ENCODE measurements around the gene FOXP1. TPM values are rescaled to one million over a fixed set of nuclear protein-coding genes. Genes with fewer than 3 reads are reported as not detected.

The FOXP1 gene
- total and polyA plus RNA-seq, 9 of the 15 experiments (the other 6 are each of a cell fraction or from before 2014, with no cell fraction given): 7.7 to 34.5 (median 13.7) TPM

GRCh38 chr3:71050166-71050537 lies 533.4 kb downstream of the FOXP1 start:
- Histone ChIP-seq H3K9me3 (replicated peaks; ENCODE audit: control insufficient read depth, insufficient read depth, low read depth, low read length) (no peaks in the 10 kb centered on the region), H3K27ac (ENCODE audit: extremely low read depth, low read depth, low read length) (no peak overlapping the region), H3K79me2 (ENCODE audit: control insufficient read depth, insufficient read depth, low read length) (no peaks in the 10 kb centered on the region; the same call in 2 of the 3 replicates), H3K9me1 (ENCODE audit: control insufficient read depth, insufficient read depth, low read length) (no peaks in the 10 kb centered on the region), H2AFZ (ENCODE audit: low read depth, low read length) (no peak overlapping the region), H3K9ac (ENCODE audit: insufficient read depth in 1 of 2, low read depth in 2 of 2, low read length in 2 of 2) (no peak overlapping the region), H4K20me1 (replicated peaks; ENCODE audit: control insufficient read depth, insufficient read depth, low read length) (no peaks in the 10 kb centered on the region), H3K4me3 (no peak overlapping the region), H3K27me3 (ENCODE audit: control insufficient read depth in 2 of 2, insufficient read depth in 2 of 2, low read length in 2 of 2) (no peaks in the 10 kb centered on the region), H3K36me3 (ENCODE audit: control insufficient read depth, insufficient read depth, low read length) (peaks cover 76% of the 10 kb centered on the region), H3K4me2 (ENCODE audit: insufficient read depth, low read length) (no peak overlapping the region), H3K4me1 (replicated peaks in 1 of 2; ENCODE audit: control insufficient read depth in 2 of 2, insufficient read depth in 2 of 2, low read length in 2 of 2) (peaks cover 0 to 13% of the 10 kb centered on the region in 2 experiments; a peak in 3 of 5 replicates)
- TF ChIP-seq ZNF79 (CRISPR knock-in tag; IDR thresholded peaks at IDR 0.05; ENCODE audit: low read depth) (no peak), ZNF316 (IDR thresholded peaks at IDR 0.05) (no peak), PREB (CRISPR knock-in tag; IDR thresholded peaks at IDR 0.05) (no peak), ZNF274 (IDR thresholded peaks at IDR 0.05; ENCODE audit: borderline replicate concordance, low read depth, low read length) (no peak), MXI1 (IDR thresholded peaks at IDR 0.05; ENCODE audit: low read depth, low read length) (no peak), ZSCAN29 (IDR thresholded peaks at IDR 0.05) (no peak), ZNF146 (CRISPR knock-in tag; IDR thresholded peaks at IDR 0.05; ENCODE audit: unreplicated experiment) (no peak), ZNF134 (CRISPR knock-in tag; conservative IDR thresholded peaks at IDR 0.05) (no peak), NR2C1 (IDR thresholded peaks at IDR 0.05) (no peak), NR2C1 (tag; IDR thresholded peaks at IDR 0.05) (no peak), ELF1 (tag; IDR thresholded peaks at IDR 0.05) (no peak), SMAD3 (CRISPR knock-in tag; conservative IDR thresholded peaks at IDR 0.05) (no peak), NFXL1 (CRISPR knock-in tag; IDR thresholded peaks at IDR 0.05) (no peak), TAL1 (IDR thresholded peaks at IDR 0.05) (no peak), KDM5B (IDR thresholded peaks at IDR 0.05; ENCODE audit: insufficient replicate concordance, low read depth, low read length) (no peak)
- TF ChIP-seq, protein P1, sequence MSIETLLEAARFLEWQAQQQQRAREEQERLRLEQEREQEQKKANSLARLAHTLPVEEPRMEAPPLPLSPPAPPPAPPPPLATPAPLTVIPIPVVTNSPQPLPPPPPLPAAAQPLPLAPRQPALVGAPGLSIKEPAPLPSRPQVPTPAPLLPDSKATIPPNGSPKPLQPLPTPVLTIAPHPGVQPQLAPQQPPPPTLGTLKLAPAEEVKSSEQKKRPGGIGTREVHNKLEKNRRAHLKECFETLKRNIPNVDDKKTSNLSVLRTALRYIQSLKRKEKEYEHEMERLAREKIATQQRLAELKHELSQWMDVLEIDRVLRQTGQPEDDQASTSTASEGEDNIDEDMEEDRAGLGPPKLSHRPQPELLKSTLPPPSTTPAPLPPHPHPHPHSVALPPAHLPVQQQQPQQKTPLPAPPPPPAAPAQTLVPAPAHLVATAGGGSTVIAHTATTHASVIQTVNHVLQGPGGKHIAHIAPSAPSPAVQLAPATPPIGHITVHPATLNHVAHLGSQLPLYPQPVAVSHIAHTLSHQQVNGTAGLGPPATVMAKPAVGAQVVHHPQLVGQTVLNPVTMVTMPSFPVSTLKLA (conservative IDR thresholded peaks at IDR 0.05): no peak
- TF ChIP-seq, protein P2, sequence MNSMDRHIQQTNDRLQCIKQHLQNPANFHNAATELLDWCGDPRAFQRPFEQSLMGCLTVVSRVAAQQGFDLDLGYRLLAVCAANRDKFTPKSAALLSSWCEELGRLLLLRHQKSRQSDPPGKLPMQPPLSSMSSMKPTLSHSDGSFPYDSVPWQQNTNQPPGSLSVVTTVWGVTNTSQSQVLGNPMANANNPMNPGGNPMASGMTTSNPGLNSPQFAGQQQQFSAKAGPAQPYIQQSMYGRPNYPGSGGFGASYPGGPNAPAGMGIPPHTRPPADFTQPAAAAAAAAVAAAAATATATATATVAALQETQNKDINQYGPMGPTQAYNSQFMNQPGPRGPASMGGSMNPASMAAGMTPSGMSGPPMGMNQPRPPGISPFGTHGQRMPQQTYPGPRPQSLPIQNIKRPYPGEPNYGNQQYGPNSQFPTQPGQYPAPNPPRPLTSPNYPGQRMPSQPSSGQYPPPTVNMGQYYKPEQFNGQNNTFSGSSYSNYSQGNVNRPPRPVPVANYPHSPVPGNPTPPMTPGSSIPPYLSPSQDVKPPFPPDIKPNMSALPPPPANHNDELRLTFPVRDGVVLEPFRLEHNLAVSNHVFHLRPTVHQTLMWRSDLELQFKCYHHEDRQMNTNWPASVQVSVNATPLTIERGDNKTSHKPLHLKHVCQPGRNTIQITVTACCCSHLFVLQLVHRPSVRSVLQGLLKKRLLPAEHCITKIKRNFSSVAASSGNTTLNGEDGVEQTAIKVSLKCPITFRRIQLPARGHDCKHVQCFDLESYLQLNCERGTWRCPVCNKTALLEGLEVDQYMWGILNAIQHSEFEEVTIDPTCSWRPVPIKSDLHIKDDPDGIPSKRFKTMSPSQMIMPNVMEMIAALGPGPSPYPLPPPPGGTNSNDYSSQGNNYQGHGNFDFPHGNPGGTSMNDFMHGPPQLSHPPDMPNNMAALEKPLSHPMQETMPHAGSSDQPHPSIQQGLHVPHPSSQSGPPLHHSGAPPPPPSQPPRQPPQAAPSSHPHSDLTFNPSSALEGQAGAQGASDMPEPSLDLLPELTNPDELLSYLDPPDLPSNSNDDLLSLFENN (IDR thresholded peaks at IDR 0.05; ENCODE audit: low read depth in 2 of 2, low read length in 2 of 2): no peak
- ATAC-seq (no peak), DNase-seq (ENCODE audit: extremely low read depth in 1 of 4, low spot score in 3 of 4) (no peak), FAIRE-seq (no peak)
- intact Hi-C loops (cut with micrococcal nuclease) (no loop called here), in situ Hi-C loops (cut with MboI) (no loop called here)
- ChIA-PET POLR2A (interaction anchor here (0.8 kb wide), 1 partner anchor 25 kb away, joined by 4 read pairs; no protein-coding TSS in a partner anchor), CTCF (ENCODE audit: low intra/inter-chr PET ratio) (no interaction called here)
- 88% methylated on average over 1 of the region's 2 CpGs for WGBS (ENCODE audit: insufficient coverage, low coverage, missing lambda C conversion rate)
- BruUV-seq (replicated peaks): no TSS peak
